ENCODE measurements around the gene SCUBE1. TPM values are rescaled to one million over a fixed set of nuclear protein-coding genes. Genes with fewer than 3 reads are reported as not detected.

Gene SCUBE1
- polyA plus RNA-seq, 1 experiment, result not detected

GRCh38 chr22:43252319-43252718 is 90.9 kb downstream of the SCUBE1 start:
- TF ChIP-seq CTCF (IDR thresholded peaks at IDR 0.05; ENCODE audit: insufficient read depth, low read depth, low read length), result no peak
- H3K4me3 ChIP-seq (ENCODE audit: low read depth, low read length), result no peak overlapping the region
- POLR2A ChIA-PET, result no interaction called here
- CTCF ChIA-PET, result interaction anchor here (0.5 kb wide), 1 partner anchor 92 kb away, joined by 3 read pairs; no protein-coding TSS in a partner anchor
- no peaks in the 10 kb centered on the region for H3K36me3 ChIP-seq (ENCODE audit: control insufficient read depth, insufficient read depth, low read length)
- H3K27me3 ChIP-seq (ENCODE audit: control insufficient read depth, insufficient read depth, low read length), result peaks cover 6% of the 10 kb centered on the region; the same call in 1 of the 2 replicates
- DNase-seq (ENCODE audit: low read depth), result no peak

- no peaks in the 10 kb centered on the region for H3K36me3 ChIP-seq (ENCODE audit: control insufficient read depth, insufficient read depth, low read length)
- peaks cover 6% of the 10 kb centered on the region; the same call in 1 of the 2 replicates for H3K27me3 ChIP-seq (ENCODE audit: control insufficient read depth, insufficient read depth, low read length)
- DNase-seq (ENCODE audit: low read depth), result no peak
- POLR2A ChIA-PET, result no interaction called here
- H3K4me3 ChIP-seq (ENCODE audit: low read depth, low read length), result no peak overlapping the region
- no peak for TF ChIP-seq CTCF (IDR thresholded peaks at IDR 0.05; ENCODE audit: insufficient read depth, low read depth, low read length)
- CTCF ChIA-PET, result interaction anchor here (1.2 to 2.0 kb wide), 2 partner anchors 24 to 136 kb away, joined by 3 to 4 read pairs; no protein-coding TSS in a partner anchor
These were observed 93.2 kb downstream of the SCUBE1 start for GRCh38 chr22:43249789-43250471.

DNA sequence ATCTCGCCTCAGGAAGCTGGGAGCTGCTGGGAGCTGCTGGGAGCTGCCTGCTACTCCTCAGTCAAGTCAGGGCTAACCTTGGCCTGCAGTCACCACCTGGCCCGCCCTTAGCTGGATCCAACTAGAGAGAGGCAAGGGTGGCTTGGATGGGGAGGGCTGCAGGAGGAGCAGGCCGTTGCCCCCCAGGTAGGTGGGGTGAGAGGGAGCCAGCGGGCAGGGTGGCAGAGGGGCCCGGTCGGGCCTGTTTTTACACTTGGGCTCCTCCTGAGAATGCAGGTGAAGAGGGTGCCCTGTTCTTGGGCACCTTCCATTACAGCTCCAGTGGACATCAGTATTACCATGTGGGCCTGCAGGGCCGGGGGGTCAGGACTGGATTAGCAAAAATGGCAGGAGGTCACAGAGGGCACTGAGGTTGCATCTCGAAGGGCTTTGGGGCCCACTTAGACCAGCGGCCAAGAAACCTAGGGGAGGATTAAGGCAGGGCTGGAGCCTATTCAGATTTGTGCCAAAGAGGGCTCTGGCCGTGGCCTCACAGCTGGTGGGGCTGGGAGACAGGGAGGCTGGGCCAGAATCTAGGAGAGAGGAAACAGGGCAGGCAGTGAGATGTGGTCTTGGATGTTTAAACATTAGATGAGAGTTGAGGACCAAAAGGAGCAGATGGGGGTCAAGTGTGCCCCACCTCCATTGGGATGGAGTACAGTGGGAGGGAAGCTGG is 95.5 kb downstream of the SCUBE1 start:
- peaks cover 1% of the 10 kb centered on the region; the same call in 1 of the 2 replicates for H3K27me3 ChIP-seq (ENCODE audit: control insufficient read depth, insufficient read depth, low read length)
- H3K4me3 ChIP-seq (ENCODE audit: low read depth, low read length), result no peak overlapping the region
- no peak for TF ChIP-seq CTCF (IDR thresholded peaks at IDR 0.05; ENCODE audit: insufficient read depth, low read depth, low read length)
- DNase-seq (ENCODE audit: low read depth), result no peak
- ChIA-PET CTCF (interaction anchor here (0.7 to 2.0 kb wide), 5 partner anchors 10 to 138 kb away, joined by 3 to 7 read pairs (median 3); no protein-coding TSS in a partner anchor), POLR2A (no interaction called here)
- H3K36me3 ChIP-seq (ENCODE audit: control insufficient read depth, insufficient read depth, low read length), result no peaks in the 10 kb centered on the region

- no peak for TF ChIP-seq CTCF (IDR thresholded peaks at IDR 0.05; ENCODE audit: insufficient read depth, low read depth, low read length)
- no peak for DNase-seq (ENCODE audit: low read depth)
- CTCF ChIA-PET, result interaction anchor here (0.9 to 1.6 kb wide), 2 partner anchors 15 to 17 kb away, joined by 3 to 7 read pairs; no protein-coding TSS in a partner anchor
These were observed 97.0 kb downstream of the SCUBE1 start for GRCh38 chr22:43246188-43246587.

GRCh38 chr22:43245717-43246116 is 97.5 kb downstream of the SCUBE1 start:
- Histone ChIP-seq H3K36me3 (ENCODE audit: control insufficient read depth, insufficient read depth, low read length) (no peaks in the 10 kb centered on the region), H3K4me3 (ENCODE audit: low read depth, low read length) (no peak overlapping the region), H3K27me3 (ENCODE audit: control insufficient read depth, insufficient read depth, low read length) (no peaks in the 10 kb centered on the region; the same call in 1 of the 2 replicates)
- ChIA-PET CTCF (interaction anchor here (0.9 kb wide), 1 partner anchor 16 kb away, joined by 3 read pairs; no protein-coding TSS in a partner anchor), POLR2A (interaction anchor here (0.5 kb wide), 1 partner anchor 24 kb away, joined by 3 read pairs; no protein-coding TSS in a partner anchor)
- DNase-seq (ENCODE audit: low read depth), result no peak
- no peak for TF ChIP-seq CTCF (IDR thresholded peaks at IDR 0.05; ENCODE audit: insufficient read depth, low read depth, low read length)

More at GRCh38 chr22:43246188-43246587, 97.0 kb downstream of the SCUBE1 start:
- Histone ChIP-seq H3K27me3 (ENCODE audit: control insufficient read depth, insufficient read depth, low read length) (no peaks in the 10 kb centered on the region; the same call in 1 of the 2 replicates), H3K36me3 (ENCODE audit: control insufficient read depth, insufficient read depth, low read length) (no peaks in the 10 kb centered on the region), H3K4me3 (ENCODE audit: low read depth, low read length) (no peak overlapping the region)
- POLR2A ChIA-PET, result interaction anchor here (0.5 kb wide), 1 partner anchor 24 kb away, joined by 3 read pairs; no protein-coding TSS in a partner anchor

All from BJ (cell line).